ENCODE measurements around the gene PAQR5. TPM values are rescaled to one million over a fixed set of nuclear protein-coding genes. Genes with fewer than 3 reads are reported as not detected.
A peak's percentile ranks its signal among the peaks of the same experiment; 100 is the strongest.

Gene PAQR5
- total and polyA plus RNA-seq, 10 donors = 0.03 to 0.58 (median 0.27) TPM; not detected in 5

GRCh38 chr15:69308949-69309348 lies 10.2 kb downstream of the PAQR5 start:
- intact Hi-C loops (cut with DNase I; ENCODE audit: low total_unique reads) = no loop called here
- TF ChIP-seq POLR2A (IDR thresholded peaks at IDR 0.05) (no peak), POLR2AphosphoS5 (IDR thresholded peaks at IDR 0.05) (no peak), CTCF (IDR thresholded peaks at IDR 0.05 in 8 of 11, conservative IDR thresholded peaks at IDR 0.05 in 3 of 11) (no peak)
- Histone ChIP-seq H3K4me1 (peaks cover 0 to 12% (median 0%) of the 10 kb centered on the region in 6 donors), H3K27me3 (replicated peaks in 1 of 7) (peaks cover 0 to 10% (median 0%) of the 10 kb centered on the region in 7 donors), H3K36me3 (no peaks in the 10 kb centered on the region), H3K9me3 (no peaks in the 10 kb centered on the region), H3K4me3 (no peak overlapping the region), H3K27ac (no peak overlapping the region)
- WGBS, 5 donors = 84 to 94% (median 91%) methylated on average over 5 of the region's 5 CpGs
- no peak for DNase-seq

GRCh38 chr15:69311319-69311721 lies 12.6 kb downstream of the PAQR5 start:
- DNase-seq = no peak

GRCh38 chr15:69313432-69314000 lies 14.8 kb downstream of the PAQR5 start:
- Histone ChIP-seq H3K4me1 (peaks cover 0 to 15% (median 0%) of the 10 kb centered on the region in 6 donors), H3K4me3 (no peak overlapping the region), H3K27me3 (replicated peaks in 1 of 7) (peaks cover 0 to 30% (median 0%) of the 10 kb centered on the region in 7 donors), H3K36me3 (no peaks in the 10 kb centered on the region), H3K9me3 (no peaks in the 10 kb centered on the region), H3K27ac (peak overlapping the region in 2 of 8 donors; percentile 30 to 31)
- intact Hi-C loops (cut with DNase I; ENCODE audit: low total_unique reads) = no loop called here
- no peak for DNase-seq
- no peak for TF ChIP-seq POLR2A (IDR thresholded peaks at IDR 0.05)
- no peak for TF ChIP-seq CTCF (IDR thresholded peaks at IDR 0.05 in 8 of 11, conservative IDR thresholded peaks at IDR 0.05 in 3 of 11)
- TF ChIP-seq POLR2AphosphoS5 (IDR thresholded peaks at IDR 0.05) = no peak
- 35 to 48% (median 44%) methylated on average over 8 of the region's 8 CpGs for WGBS, 5 donors

More at GRCh38 chr15:69311319-69311721, 12.6 kb downstream of the PAQR5 start:
- Histone ChIP-seq H3K27ac (no peak overlapping the region), H3K36me3 (no peaks in the 10 kb centered on the region), H3K4me1 (peaks cover 0 to 15% (median 0%) of the 10 kb centered on the region in 6 donors), H3K27me3 (replicated peaks in 1 of 7) (peaks cover 0 to 21% (median 0%) of the 10 kb centered on the region in 7 donors), H3K9me3 (no peaks in the 10 kb centered on the region), H3K4me3 (no peak overlapping the region)
- intact Hi-C loops (cut with DNase I; ENCODE audit: low total_unique reads) = no loop called here
- 81 to 92% (median 86%) methylated on average over 5 of the region's 5 CpGs for WGBS, 5 donors
- TF ChIP-seq CTCF (IDR thresholded peaks at IDR 0.05 in 8 of 11, conservative IDR thresholded peaks at IDR 0.05 in 3 of 11) (no peak), POLR2A (IDR thresholded peaks at IDR 0.05) (no peak), POLR2AphosphoS5 (IDR thresholded peaks at IDR 0.05) (no peak)

GRCh38 chr15:69314131-69314530 lies 15.4 kb downstream of the PAQR5 start:
- Histone ChIP-seq H3K27ac (no peak overlapping the region), H3K4me1 (peaks cover 0 to 15% (median 0%) of the 10 kb centered on the region in 6 donors), H3K9me3 (no peaks in the 10 kb centered on the region), H3K27me3 (replicated peaks in 1 of 7) (peaks cover 0 to 30% (median 0%) of the 10 kb centered on the region in 7 donors), H3K36me3 (no peaks in the 10 kb centered on the region), H3K4me3 (no peak overlapping the region)
- intact Hi-C loops (cut with DNase I; ENCODE audit: low total_unique reads) = no loop called here
- WGBS, 5 donors = 56 to 64% (median 59%) methylated on average over 6 of the region's 6 CpGs
- no peak for DNase-seq
- TF ChIP-seq CTCF (IDR thresholded peaks at IDR 0.05 in 8 of 11, conservative IDR thresholded peaks at IDR 0.05 in 3 of 11) = no peak
